A549 treated with dexamethasone at 1 μM for 4 hours (cell line): ENCODE measurements around the gene THOC2. TPM values are rescaled to one million over a fixed set of nuclear protein-coding genes. Genes with fewer than 3 reads are reported as not detected.

Source experiments
- total RNA-seq: library from RNA; stranded (reverse); fragments of 200-300 nt; extraction: Qiagen RNA extraction; gene quantifications from 5 replicates; pipeline ENCODE4 v1.2.3, GENCODE V29; 2022

The THOC2 gene
- 47.0 to 54.2 TPM (median 51.2 TPM) in 5 replicates for total RNA-seq

GRCh38 chrX:123732670-123733363, at the start of gene THOC2:
TSS of gene THOC2 (minus strand) at chrX:123733052. CDS start at chrX:123733022, 30 bp downstream.

Other genes with a start within 250 kb of the THOC2 start
- gene XIAP, start 127.0 kb upstream of the THOC2 start, total RNA-seq: 27.5 to 39.5 TPM (median 35.0 TPM) in 5 replicates
- 30.0 to 49.8 TPM (median 43.5 TPM) in 5 replicates for gene STAG2, start 228.7 kb upstream of the THOC2 start, total RNA-seq